NB4 (cell line): ENCODE measurements around the gene SLC39A5.

ENCODE experiments used
- DNase-seq: peaks from one replicate; pipeline ENCODE4 v3.0.0; 2010; ENCODE audit warnings: low read depth
- H3K4me3 ChIP-seq: one replicate; pipeline ENCODE4 v1.5.1; 2011; ENCODE audit warnings: mild to moderate bottlenecking, low read depth, low read length, moderate library complexity
- MAX ChIP-seq: IDR thresholded peaks from 2 replicates; pipeline ENCODE4 v1.6.1; 2011; ENCODE audit warnings: low read depth, low read length
- MYC ChIP-seq: IDR thresholded peaks from 2 replicates; pipeline ENCODE4 v1.6.1; 2011; ENCODE audit warnings: low read depth, low read length
- POLR2A ChIP-seq: IDR thresholded peaks from 2 replicates; pipeline ENCODE4 v1.6.1; 2011; ENCODE audit warnings: mild to moderate bottlenecking; ENCODE audit not compliant: insufficient read length; ENCODE audit errors: extremely low read depth
- TF ChIP-seq, protein P1 (sequence below): IDR thresholded peaks from one replicate; pipeline ENCODE4 v1.5.1; 2012; ENCODE audit warnings: low read depth, low read length

Gene SLC39A5

DNA sequence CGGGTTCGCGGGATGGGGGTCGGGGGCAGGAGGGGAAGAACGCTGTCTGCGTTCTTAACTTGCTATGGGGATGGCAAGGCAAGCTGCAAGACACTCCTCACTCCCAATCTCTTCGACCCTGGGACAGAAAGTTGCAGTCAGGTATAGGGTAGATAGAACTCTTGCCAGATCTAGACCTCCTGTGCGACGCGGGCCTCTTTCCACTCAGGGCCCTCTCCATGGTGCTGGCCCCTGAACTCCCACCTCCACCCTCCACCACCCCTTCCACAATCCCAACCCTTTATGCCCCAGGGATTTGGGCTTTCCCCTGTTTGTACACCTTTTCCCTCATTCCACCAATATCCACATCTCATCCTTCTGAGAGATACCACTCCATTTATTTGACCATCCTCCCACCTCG is 4.9 kb upstream of the SLC39A5 start:
- TF ChIP-seq, protein P1, sequence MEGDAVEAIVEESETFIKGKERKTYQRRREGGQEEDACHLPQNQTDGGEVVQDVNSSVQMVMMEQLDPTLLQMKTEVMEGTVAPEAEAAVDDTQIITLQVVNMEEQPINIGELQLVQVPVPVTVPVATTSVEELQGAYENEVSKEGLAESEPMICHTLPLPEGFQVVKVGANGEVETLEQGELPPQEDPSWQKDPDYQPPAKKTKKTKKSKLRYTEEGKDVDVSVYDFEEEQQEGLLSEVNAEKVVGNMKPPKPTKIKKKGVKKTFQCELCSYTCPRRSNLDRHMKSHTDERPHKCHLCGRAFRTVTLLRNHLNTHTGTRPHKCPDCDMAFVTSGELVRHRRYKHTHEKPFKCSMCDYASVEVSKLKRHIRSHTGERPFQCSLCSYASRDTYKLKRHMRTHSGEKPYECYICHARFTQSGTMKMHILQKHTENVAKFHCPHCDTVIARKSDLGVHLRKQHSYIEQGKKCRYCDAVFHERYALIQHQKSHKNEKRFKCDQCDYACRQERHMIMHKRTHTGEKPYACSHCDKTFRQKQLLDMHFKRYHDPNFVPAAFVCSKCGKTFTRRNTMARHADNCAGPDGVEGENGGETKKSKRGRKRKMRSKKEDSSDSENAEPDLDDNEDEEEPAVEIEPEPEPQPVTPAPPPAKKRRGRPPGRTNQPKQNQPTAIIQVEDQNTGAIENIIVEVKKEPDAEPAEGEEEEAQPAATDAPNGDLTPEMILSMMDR, result no peak
- TF ChIP-seq MYC, result no peak
- TF ChIP-seq POLR2A, result no peak
- no peak for TF ChIP-seq MAX
- no peak for DNase-seq
- peak overlapping the region; percentile 92 for H3K4me3 ChIP-seq

GRCh38 chr12:56229082-56229481 is 769 bp upstream of the SLC39A5 start:
- H3K4me3 ChIP-seq, result no peak overlapping the region
- DNase-seq, result peak; percentile 74
- TF ChIP-seq MAX (no peak), MYC (no peak), POLR2A (no peak)
- TF ChIP-seq, protein P1, result no peak

DNA sequence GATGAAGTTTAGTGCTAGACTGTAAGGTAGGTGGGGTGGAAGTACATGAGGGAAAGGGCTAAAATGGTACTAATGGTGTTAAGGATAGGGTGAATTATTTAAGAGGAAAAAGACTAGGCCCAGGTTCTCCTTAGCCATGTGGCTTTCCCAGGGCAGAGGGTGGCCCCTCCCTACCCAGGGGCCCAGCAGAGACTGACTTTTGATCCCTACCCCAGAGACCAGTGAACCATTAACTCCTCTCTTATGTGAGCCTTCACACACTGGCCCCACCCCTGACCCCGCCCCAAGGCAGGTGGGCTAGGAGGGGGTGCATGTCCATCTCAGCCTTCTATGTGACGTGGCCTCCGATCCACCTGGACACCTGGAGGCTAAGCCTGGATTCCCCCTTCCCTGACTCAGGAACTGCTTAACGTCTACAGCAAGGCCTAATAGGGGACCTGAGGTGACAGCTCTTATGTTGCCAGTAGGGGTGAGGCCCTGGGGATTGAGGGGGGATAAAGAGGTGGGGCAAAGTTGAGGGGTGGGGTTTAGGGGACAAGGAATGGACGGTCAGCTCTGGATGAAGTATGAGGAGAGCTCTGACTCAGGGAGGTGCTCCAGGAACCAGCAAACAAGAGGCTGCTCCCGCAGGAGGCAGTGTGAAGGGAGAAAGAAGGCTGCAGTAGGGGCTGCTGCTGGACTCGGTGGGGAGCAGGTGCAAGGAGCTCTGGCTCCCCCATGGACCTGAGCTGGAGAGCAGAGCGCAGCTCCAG is 757 bp downstream of the SLC39A5 start:
- no peak overlapping the region for H3K4me3 ChIP-seq
- TF ChIP-seq POLR2A (no peak), MAX (no peak)
- TF ChIP-seq, protein P1, result no peak
- DNase-seq, result no peak

DNA sequence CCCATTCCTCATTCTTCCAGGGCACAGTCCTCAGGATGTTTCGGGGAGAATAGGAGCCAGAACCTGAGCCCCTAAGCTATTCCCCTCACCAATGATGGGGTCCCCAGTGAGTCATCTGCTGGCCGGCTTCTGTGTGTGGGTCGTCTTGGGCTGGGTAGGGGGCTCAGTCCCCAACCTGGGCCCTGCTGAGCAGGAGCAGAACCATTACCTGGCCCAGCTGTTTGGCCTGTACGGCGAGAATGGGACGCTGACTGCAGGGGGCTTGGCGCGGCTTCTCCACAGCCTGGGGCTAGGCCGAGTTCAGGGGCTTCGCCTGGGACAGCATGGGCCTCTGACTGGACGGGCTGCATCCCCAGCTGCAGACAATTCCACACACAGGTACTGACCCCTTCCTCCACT is 1.3 kb downstream of the SLC39A5 start:
- TF ChIP-seq MYC (no peak), POLR2A (no peak), MAX (no peak)
- TF ChIP-seq, protein P1, result no peak
- no peak for DNase-seq
- no peak overlapping the region for H3K4me3 ChIP-seq

GRCh38 chr12:56234746-56235436 is 5.0 kb downstream of the SLC39A5 start:
- TF ChIP-seq, protein P1, result no peak
- TF ChIP-seq POLR2A, result no peak
- TF ChIP-seq MYC, result no peak
- TF ChIP-seq MAX, result no peak
- no peak overlapping the region for H3K4me3 ChIP-seq
- no peak for DNase-seq

- no peak for TF ChIP-seq POLR2A
- TF ChIP-seq MYC, result no peak
- no peak for TF ChIP-seq MAX
- TF ChIP-seq, protein P1, result no peak
- no peak overlapping the region for H3K4me3 ChIP-seq
- no peak for DNase-seq
These were observed 6.2 kb downstream of the SLC39A5 start for GRCh38 chr12:56236091-56236490.
